BJ (cell line): ENCODE results near the gene KLC1. TPM values are rescaled to one million over a fixed set of nuclear protein-coding genes. Genes with fewer than 3 reads are reported as not detected.

Source experiments
- CTCF ChIA-PET: fragments of 350-600 bp; formaldehyde crosslinking; extraction: SDS; loops from one replicate; lab custom pipeline; 2021; ENCODE audit warnings: antibody characterized with exemption, inconsistent platforms; lab: Yijun Ruan, JAX
- POLR2A ChIA-PET: fragments of 300-600 bp; sonication (Branson Sonifier 250); formaldehyde crosslinking; extraction: SDS; loops from one replicate; lab custom pipeline; 2021; ENCODE audit warnings: antibody characterized with exemption; lab: Charles Lee
- DNase-seq: peaks from one replicate; pipeline ENCODE4 v3.0.0-alpha.2; 2011; ENCODE audit warnings: low read depth
- H3K27me3 ChIP-seq: 2 replicates; pipeline ENCODE4 v1.6.0; 2011; ENCODE audit warnings: low read length; ENCODE audit not compliant: control insufficient read depth, insufficient read depth
- H3K36me3 ChIP-seq: 2 replicates; pipeline ENCODE4 v1.5.1; 2011; ENCODE audit warnings: low read length; ENCODE audit not compliant: control insufficient read depth, insufficient read depth
- H3K4me3 ChIP-seq: 2 replicates; pipeline ENCODE4 v1.5.1; 2011; ENCODE audit warnings: low read depth, mild to moderate bottlenecking, control low read depth, low read length
- polyA plus RNA-seq: library from polyadenylated mRNA; depleted of rRNA; stranded (reverse); fragments of >200 nt; gene quantifications from 2 replicates; pipeline ENCODE4 v1.2.3, GENCODE V29; 2011
- TF ChIP-seq, protein P1 (sequence below): IDR thresholded peaks from 2 replicates; pipeline ENCODE4 v1.5.1; 2011; ENCODE audit warnings: low read depth, mild to moderate bottlenecking, control low read depth, inconsistent platforms, low read length, moderate library complexity; ENCODE audit not compliant: insufficient read depth

KLC1 gene
- polyA plus RNA-seq, 1 experiment = 112 TPM

- POLR2A ChIA-PET = no interaction called here
- CTCF ChIA-PET = interaction anchor here (0.6 kb wide), 1 partner anchor 13 kb away, joined by 4 read pairs; no protein-coding TSS in a partner anchor
- no peaks in the 10 kb centered on the region for H3K27me3 ChIP-seq
- TF ChIP-seq, protein P1, sequence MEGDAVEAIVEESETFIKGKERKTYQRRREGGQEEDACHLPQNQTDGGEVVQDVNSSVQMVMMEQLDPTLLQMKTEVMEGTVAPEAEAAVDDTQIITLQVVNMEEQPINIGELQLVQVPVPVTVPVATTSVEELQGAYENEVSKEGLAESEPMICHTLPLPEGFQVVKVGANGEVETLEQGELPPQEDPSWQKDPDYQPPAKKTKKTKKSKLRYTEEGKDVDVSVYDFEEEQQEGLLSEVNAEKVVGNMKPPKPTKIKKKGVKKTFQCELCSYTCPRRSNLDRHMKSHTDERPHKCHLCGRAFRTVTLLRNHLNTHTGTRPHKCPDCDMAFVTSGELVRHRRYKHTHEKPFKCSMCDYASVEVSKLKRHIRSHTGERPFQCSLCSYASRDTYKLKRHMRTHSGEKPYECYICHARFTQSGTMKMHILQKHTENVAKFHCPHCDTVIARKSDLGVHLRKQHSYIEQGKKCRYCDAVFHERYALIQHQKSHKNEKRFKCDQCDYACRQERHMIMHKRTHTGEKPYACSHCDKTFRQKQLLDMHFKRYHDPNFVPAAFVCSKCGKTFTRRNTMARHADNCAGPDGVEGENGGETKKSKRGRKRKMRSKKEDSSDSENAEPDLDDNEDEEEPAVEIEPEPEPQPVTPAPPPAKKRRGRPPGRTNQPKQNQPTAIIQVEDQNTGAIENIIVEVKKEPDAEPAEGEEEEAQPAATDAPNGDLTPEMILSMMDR = no peak
- no peak overlapping the region for H3K4me3 ChIP-seq
- peaks cover 6% of the 10 kb centered on the region for H3K36me3 ChIP-seq
- no peak for DNase-seq
Measured at GRCh38 chr14:103593577-103593976, 35.4 kb upstream of the KLC1 start.

DNA sequence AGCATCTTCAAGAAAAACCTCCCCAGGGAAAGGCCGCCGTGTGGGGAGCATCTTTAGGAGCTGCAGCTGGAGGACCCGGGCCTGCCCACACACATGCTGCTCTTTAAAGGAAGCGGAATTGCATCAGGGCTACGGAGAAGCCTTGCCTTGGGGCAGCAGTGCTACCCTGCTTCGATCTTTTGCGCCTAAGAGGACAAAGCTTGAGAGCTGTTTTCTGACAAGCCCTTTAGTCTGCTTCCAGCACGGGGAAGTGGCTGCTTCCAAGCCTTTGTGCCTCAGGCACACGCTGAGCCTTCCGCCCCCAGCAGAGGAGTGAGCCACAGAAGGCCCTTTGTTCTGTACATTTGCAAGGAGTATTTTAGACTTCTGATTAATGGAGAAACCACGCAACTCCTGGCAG lies 34.7 kb upstream of the KLC1 start:
- H3K4me3 ChIP-seq = no peak overlapping the region
- CTCF ChIA-PET = interaction anchor here (1.0 to 1.1 kb wide), 2 partner anchors 215 to 328 kb away, joined by 3 read pairs; no protein-coding TSS in a partner anchor
- H3K36me3 ChIP-seq = peaks cover 4% of the 10 kb centered on the region; the same call in 1 of the 2 replicates
- POLR2A ChIA-PET = interaction anchor here (0.6 to 0.7 kb wide), 2 partner anchors 30 to 123 kb away, joined by 3 to 6 read pairs; no protein-coding TSS in a partner anchor
- no peaks in the 10 kb centered on the region for H3K27me3 ChIP-seq
- peak; percentile 49 for DNase-seq
- TF ChIP-seq, protein P1 = no peak

GRCh38 chr14:103597623-103598377 lies 31.2 kb upstream of the KLC1 start:
- TF ChIP-seq, protein P1 = no peak
- peak; percentile 59 for DNase-seq
- Histone ChIP-seq H3K4me3 (no peak overlapping the region), H3K27me3 (no peaks in the 10 kb centered on the region), H3K36me3 (no peaks in the 10 kb centered on the region)
- ChIA-PET POLR2A (no interaction called here), CTCF (no interaction called here)

DNA sequence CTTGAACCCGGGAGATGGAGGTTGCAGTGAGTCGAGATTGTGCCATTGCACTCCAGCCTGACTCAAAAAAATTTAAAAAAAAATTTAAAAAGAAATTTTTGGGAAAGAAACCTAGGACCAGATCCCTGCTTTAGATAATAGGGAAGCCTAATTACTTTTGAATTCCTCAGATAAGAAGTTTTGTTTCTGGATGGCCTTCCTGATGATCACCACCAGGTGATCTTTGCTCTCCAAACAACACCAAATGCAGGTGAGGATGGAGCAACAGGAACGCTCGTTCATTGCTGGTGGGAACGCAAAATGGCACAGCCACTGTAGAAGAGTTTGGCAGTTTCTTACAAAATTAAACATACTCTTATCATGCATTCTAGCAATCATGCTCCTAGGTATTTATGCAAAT lies 28.5 kb upstream of the KLC1 start:
- TF ChIP-seq, protein P1 = no peak
- Histone ChIP-seq H3K27me3 (no peaks in the 10 kb centered on the region), H3K4me3 (no peak overlapping the region), H3K36me3 (no peaks in the 10 kb centered on the region)
- ChIA-PET CTCF (no interaction called here), POLR2A (no interaction called here)
- no peak for DNase-seq

DNA sequence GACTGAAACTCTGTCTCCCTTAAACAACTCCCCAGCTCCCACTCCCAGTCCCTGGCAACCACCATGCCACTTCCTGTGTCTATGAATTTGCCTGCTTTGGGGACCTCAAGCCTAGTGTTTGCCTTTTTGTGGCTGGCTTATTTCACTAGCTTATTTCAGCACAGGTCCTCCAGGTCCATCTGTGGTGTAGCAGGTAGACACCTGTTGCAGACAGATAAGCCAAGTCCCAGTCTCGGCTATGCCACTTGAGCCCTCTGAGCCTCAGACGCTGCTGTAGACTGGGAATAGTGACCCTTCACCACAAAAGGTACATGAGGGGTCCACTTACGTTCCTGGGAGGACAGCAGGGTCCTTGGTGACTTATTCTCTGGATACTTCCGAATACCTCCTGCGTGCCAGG lies 24.4 kb upstream of the KLC1 start:
- DNase-seq = no peak
- TF ChIP-seq, protein P1 = no peak
- CTCF ChIA-PET = interaction anchor here (0.9 kb wide), 1 partner anchor 9 kb away, joined by 3 read pairs; no protein-coding TSS in a partner anchor
- H3K36me3 ChIP-seq = no peaks in the 10 kb centered on the region
- POLR2A ChIA-PET = no interaction called here
- no peak overlapping the region for H3K4me3 ChIP-seq
- H3K27me3 ChIP-seq = no peaks in the 10 kb centered on the region; the same call in 1 of the 2 replicates
